Measurements from ENCODE around the gene ARHGAP1. TPM values are rescaled to one million over a fixed set of nuclear protein-coding genes. Genes with fewer than 3 reads are reported as not detected.
"Not testable (repeated sequence)": the region's sequence is repeated elsewhere in the genome, so short reads cannot be mapped to it uniquely, and the experiment has no call there.

ARHGAP1 gene
- polyA plus RNA-seq, 4 donors = 46.0 to 62.3 (median 56.8) TPM

GRCh38 chr11:46724088-46724487 is 23.7 kb upstream of the ARHGAP1 start:
- DNase-seq (ENCODE audit: low read depth in 4 of 4, low spot score in 2 of 4) = no peak

- DNase-seq (ENCODE audit: low read depth in 4 of 4, low spot score in 2 of 4) = no peak
These were observed 22.9 kb upstream of the ARHGAP1 start for GRCh38 chr11:46723359-46723680.

GRCh38 chr11:46722566-46723358 is 22.3 kb upstream of the ARHGAP1 start:
- DNase-seq (ENCODE audit: low read depth in 4 of 4, low spot score in 2 of 4) = no peak

GRCh38 chr11:46721286-46721685 is 20.9 kb upstream of the ARHGAP1 start:
- DNase-seq (ENCODE audit: low read depth in 4 of 4, low spot score in 2 of 4) = no peak

GRCh38 chr11:46719543-46720218 is 19.3 kb upstream of the ARHGAP1 start:
- DNase-seq (ENCODE audit: low read depth in 4 of 4, low spot score in 2 of 4) = no peak

- no peak for DNase-seq (ENCODE audit: low read depth in 4 of 4, low spot score in 2 of 4)
These were observed 18.7 kb upstream of the ARHGAP1 start, which contains the start of gene F2 for GRCh38 chr11:46719048-46719542. TSS of gene F2 (plus strand) at chr11:46719213. CDS start at chr11:46719236, 23 bp downstream.

- no peak for DNase-seq (ENCODE audit: low read depth in 4 of 4, low spot score in 2 of 4)
These were observed 18.0 kb upstream of the ARHGAP1 start for GRCh38 chr11:46718155-46719019.

GRCh38 chr11:46717825-46718154 is 17.4 kb upstream of the ARHGAP1 start:
- not testable (repeated sequence) for DNase-seq (ENCODE audit: low read depth in 4 of 4, low spot score in 2 of 4)

GRCh38 chr11:46712874-46713576 is 12.6 kb upstream of the ARHGAP1 start:
- no peak for DNase-seq (ENCODE audit: low read depth in 4 of 4, low spot score in 2 of 4)

GRCh38 chr11:46711303-46711702 is 10.9 kb upstream of the ARHGAP1 start:
- DNase-seq (ENCODE audit: low read depth in 4 of 4, low spot score in 2 of 4) = no peak

- no peak for DNase-seq (ENCODE audit: low read depth in 4 of 4, low spot score in 2 of 4)
These were observed 10.4 kb upstream of the ARHGAP1 start for GRCh38 chr11:46710821-46711269.

- DNase-seq (ENCODE audit: low read depth in 4 of 4, low spot score in 2 of 4) = not testable (repeated sequence)
These were observed 8.9 kb upstream of the ARHGAP1 start for GRCh38 chr11:46709351-46709750.

GRCh38 chr11:46706886-46707285 is 6.5 kb upstream of the ARHGAP1 start:
- DNase-seq (ENCODE audit: low read depth in 4 of 4, low spot score in 2 of 4) = no peak

GRCh38 chr11:46705070-46705688 is 4.8 kb upstream of the ARHGAP1 start:
- no peak for DNase-seq (ENCODE audit: low read depth in 4 of 4, low spot score in 2 of 4)

- DNase-seq (ENCODE audit: low read depth in 4 of 4, low spot score in 2 of 4) = no peak
These were observed 747 bp upstream of the ARHGAP1 start for GRCh38 chr11:46701078-46701654.

- no peak for DNase-seq (ENCODE audit: low read depth in 4 of 4, low spot score in 2 of 4)
These were observed 1.8 kb downstream of the ARHGAP1 start for GRCh38 chr11:46698597-46698996.

GRCh38 chr11:46697723-46698122 is 2.7 kb downstream of the ARHGAP1 start:
- DNase-seq (ENCODE audit: low read depth in 4 of 4, low spot score in 2 of 4) = no peak

GRCh38 chr11:46697303-46697702 is 3.1 kb downstream of the ARHGAP1 start:
- DNase-seq (ENCODE audit: low read depth in 4 of 4, low spot score in 2 of 4) = no peak

- DNase-seq (ENCODE audit: low read depth in 4 of 4, low spot score in 2 of 4) = no peak
These were observed 4.2 kb downstream of the ARHGAP1 start for GRCh38 chr11:46696212-46696558.

Data from left renal cortex interstitium (tissue), 4 donors.